ENCODE measurements around the gene MAPK10. TPM values are rescaled to one million over a fixed set of nuclear protein-coding genes. Genes with fewer than 3 reads are reported as not detected.
"Not testable (repeated sequence)": the region's sequence is repeated elsewhere in the genome, so short reads cannot be mapped to it uniquely, and the experiment has no call there.

The MAPK10 gene
- total RNA-seq, 1 experiment from 2014 or later = 2.0 TPM

- DNase-seq (ENCODE audit: low read depth) = no peak
These were observed 15.7 kb downstream of the MAPK10 start for GRCh38 chr4:86344127-86344526.

GRCh38 chr4:86338989-86339388 is 20.9 kb downstream of the MAPK10 start:
- peak; percentile 93 for DNase-seq (ENCODE audit: low read depth)

- no peak for DNase-seq (ENCODE audit: low read depth)
These were observed 21.3 kb downstream of the MAPK10 start for GRCh38 chr4:86338521-86338920.

- DNase-seq (ENCODE audit: low read depth) = no peak
These were observed 25.7 kb downstream of the MAPK10 start for GRCh38 chr4:86334020-86334750.

- no peak for DNase-seq (ENCODE audit: low read depth)
These were observed 26.6 kb downstream of the MAPK10 start for GRCh38 chr4:86333236-86333635.

- DNase-seq (ENCODE audit: low read depth) = no peak
These were observed 28.7 kb downstream of the MAPK10 start for GRCh38 chr4:86330961-86331742.

- DNase-seq (ENCODE audit: low read depth) = not testable (repeated sequence)
These were observed 29.4 kb downstream of the MAPK10 start for GRCh38 chr4:86330411-86330810.

GRCh38 chr4:86329431-86329830 is 30.4 kb downstream of the MAPK10 start:
- DNase-seq (ENCODE audit: low read depth) = no peak

GRCh38 chr4:86326400-86326799 is 33.5 kb downstream of the MAPK10 start:
- DNase-seq (ENCODE audit: low read depth) = no peak

- DNase-seq (ENCODE audit: low read depth) = no peak
These were observed 40.5 kb downstream of the MAPK10 start for GRCh38 chr4:86319390-86319789.

GRCh38 chr4:86315579-86315978 is 44.3 kb downstream of the MAPK10 start:
- DNase-seq (ENCODE audit: low read depth) = no peak

GRCh38 chr4:86313656-86314055 is 46.2 kb downstream of the MAPK10 start:
- no peak for DNase-seq (ENCODE audit: low read depth)

- DNase-seq (ENCODE audit: low read depth) = peak; percentile 2
These were observed 52.4 kb downstream of the MAPK10 start for GRCh38 chr4:86307432-86307831.

- no peak for DNase-seq (ENCODE audit: low read depth)
These were observed 53.0 kb downstream of the MAPK10 start for GRCh38 chr4:86306816-86307215.

GRCh38 chr4:86302830-86303229 is 57.0 kb downstream of the MAPK10 start:
- DNase-seq (ENCODE audit: low read depth) = no peak

- peak; percentile 4 for DNase-seq (ENCODE audit: low read depth)
These were observed 57.6 kb downstream of the MAPK10 start for GRCh38 chr4:86302251-86302650.

- DNase-seq (ENCODE audit: low read depth) = no peak
These were observed 59.3 kb downstream of the MAPK10 start for GRCh38 chr4:86300516-86300915.

- DNase-seq (ENCODE audit: low read depth) = no peak
These were observed 63.0 kb downstream of the MAPK10 start for GRCh38 chr4:86296865-86297264.

GRCh38 chr4:86294883-86295282 is 65.0 kb downstream of the MAPK10 start:
- DNase-seq (ENCODE audit: low read depth) = no peak

- no peak for DNase-seq (ENCODE audit: low read depth)
These were observed 68.7 kb downstream of the MAPK10 start for GRCh38 chr4:86291180-86291579.

- DNase-seq (ENCODE audit: low read depth) = no peak
These were observed 73.1 kb downstream of the MAPK10 start for GRCh38 chr4:86286726-86287125.

GRCh38 chr4:86283371-86283770 is 76.5 kb downstream of the MAPK10 start:
- no peak for DNase-seq (ENCODE audit: low read depth)

- DNase-seq (ENCODE audit: low read depth) = no peak
These were observed 79.6 kb downstream of the MAPK10 start for GRCh38 chr4:86280246-86280645.

All from HT1080 (cell line).